WERI-Rb-1 (cell line): ENCODE measurements around the gene ENGASE.
"Not testable (repeated sequence)": the region's sequence is repeated elsewhere in the genome, so short reads cannot be mapped to it uniquely, and the experiment has no call there.

Experiments used
- DNase-seq: peaks from one replicate; pipeline ENCODE4 v3.0.0-alpha.2; 2020
- H3K27ac ChIP-seq: fragments of 250-450 bp; sonication (Bioruptor Pico); 2 replicates; pipeline ENCODE4 v1.5.1; 2020; ENCODE audit warnings: mild to moderate bottlenecking, moderate library complexity
- H3K27me3 ChIP-seq: fragments of 250-450 bp; sonication (Bioruptor Pico); 2 replicates; pipeline ENCODE4 v1.5.1; 2021; ENCODE audit warnings: mild to moderate bottlenecking, low read depth, moderate library complexity; ENCODE audit not compliant: insufficient read depth, severe bottlenecking
- H3K36me3 ChIP-seq: fragments of 250-450 bp; sonication (Bioruptor Pico); 2 replicates; pipeline ENCODE4 v1.5.1; 2020; ENCODE audit warnings: mild to moderate bottlenecking, moderate library complexity
- H3K4me3 ChIP-seq: 2 replicates; pipeline ENCODE4 v1.5.1; 2011; ENCODE audit warnings: low read depth, mild to moderate bottlenecking, control low read depth, low read length
- H3K9me3 ChIP-seq: fragments of 250-450 bp; sonication (Bioruptor Pico); 2 replicates; pipeline ENCODE4 v1.5.1; 2021; ENCODE audit warnings: mild to moderate bottlenecking, moderate library complexity; ENCODE audit not compliant: severe bottlenecking
- TF ChIP-seq, protein P1 (sequence below): IDR thresholded peaks from 2 replicates; pipeline ENCODE4 v1.5.1; 2011; ENCODE audit warnings: low read depth, mild to moderate bottlenecking, control low read depth, inconsistent platforms, low read length

Gene ENGASE

DNA sequence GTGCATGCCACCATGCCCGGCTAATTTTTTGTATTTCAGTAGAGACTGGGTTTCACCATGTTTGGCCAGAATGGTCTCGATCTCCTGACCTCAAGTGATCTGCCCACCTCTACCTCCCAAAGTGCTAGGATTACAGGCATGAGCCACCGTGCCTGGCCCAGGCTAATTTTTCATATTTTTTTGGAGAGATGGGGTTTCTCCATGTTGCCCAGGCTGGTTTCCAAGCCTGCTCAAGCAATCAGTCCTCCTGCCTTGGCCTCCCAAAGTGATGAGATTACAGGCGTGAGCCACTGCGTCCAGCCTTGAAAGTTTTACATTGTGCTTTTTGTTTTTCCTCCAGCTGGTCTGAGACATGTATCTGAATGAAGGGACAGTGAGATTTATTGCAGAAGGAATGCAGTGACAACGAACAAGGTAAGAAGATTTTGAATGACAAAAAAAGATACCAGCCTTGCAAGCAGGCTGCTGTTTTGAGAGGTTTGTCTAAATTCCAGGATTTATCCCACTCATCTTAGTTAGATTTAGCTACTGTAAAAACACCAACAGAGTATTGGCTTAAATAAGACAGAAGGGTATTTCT is 3.4 kb upstream of the ENGASE start:
- TF ChIP-seq, protein P1, sequence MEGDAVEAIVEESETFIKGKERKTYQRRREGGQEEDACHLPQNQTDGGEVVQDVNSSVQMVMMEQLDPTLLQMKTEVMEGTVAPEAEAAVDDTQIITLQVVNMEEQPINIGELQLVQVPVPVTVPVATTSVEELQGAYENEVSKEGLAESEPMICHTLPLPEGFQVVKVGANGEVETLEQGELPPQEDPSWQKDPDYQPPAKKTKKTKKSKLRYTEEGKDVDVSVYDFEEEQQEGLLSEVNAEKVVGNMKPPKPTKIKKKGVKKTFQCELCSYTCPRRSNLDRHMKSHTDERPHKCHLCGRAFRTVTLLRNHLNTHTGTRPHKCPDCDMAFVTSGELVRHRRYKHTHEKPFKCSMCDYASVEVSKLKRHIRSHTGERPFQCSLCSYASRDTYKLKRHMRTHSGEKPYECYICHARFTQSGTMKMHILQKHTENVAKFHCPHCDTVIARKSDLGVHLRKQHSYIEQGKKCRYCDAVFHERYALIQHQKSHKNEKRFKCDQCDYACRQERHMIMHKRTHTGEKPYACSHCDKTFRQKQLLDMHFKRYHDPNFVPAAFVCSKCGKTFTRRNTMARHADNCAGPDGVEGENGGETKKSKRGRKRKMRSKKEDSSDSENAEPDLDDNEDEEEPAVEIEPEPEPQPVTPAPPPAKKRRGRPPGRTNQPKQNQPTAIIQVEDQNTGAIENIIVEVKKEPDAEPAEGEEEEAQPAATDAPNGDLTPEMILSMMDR = no peak
- H3K36me3 ChIP-seq = 0 out of 2 replicates have a peak, but pooled peaks cover 4% of the 10 kb centered on the region
- no peaks in the 10 kb centered on the region for H3K9me3 ChIP-seq
- no peaks in the 10 kb centered on the region for H3K27me3 ChIP-seq
- no peak overlapping the region for H3K27ac ChIP-seq
- DNase-seq = no peak
- no peak overlapping the region for H3K4me3 ChIP-seq

DNA sequence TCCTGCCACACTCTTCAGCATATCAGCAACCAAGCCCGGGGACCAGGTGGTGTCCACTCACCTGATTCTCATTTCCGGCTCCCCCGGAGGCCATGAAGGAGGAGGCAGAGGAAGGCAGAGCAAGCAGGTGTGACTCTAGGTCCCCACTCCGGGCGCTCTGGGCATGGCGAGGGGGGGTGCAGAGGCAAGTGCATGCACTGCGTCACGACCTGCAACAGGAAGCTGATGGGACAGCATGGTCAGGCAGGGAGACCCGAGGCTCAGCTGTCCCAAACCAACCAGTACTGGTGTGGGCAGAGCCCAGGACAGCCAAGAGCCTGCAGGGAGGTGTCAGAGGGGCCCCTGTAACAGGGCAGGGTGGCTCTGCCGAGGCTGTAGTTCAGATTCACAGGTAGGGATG is 2.1 kb upstream of the ENGASE start:
- Histone ChIP-seq H3K9me3 (no peaks in the 10 kb centered on the region), H3K27me3 (no peaks in the 10 kb centered on the region), H3K27ac (no peak overlapping the region), H3K36me3 (peaks cover 14% of the 10 kb centered on the region), H3K4me3 (no peak overlapping the region)
- TF ChIP-seq, protein P1 = no peak
- DNase-seq = no peak

DNA sequence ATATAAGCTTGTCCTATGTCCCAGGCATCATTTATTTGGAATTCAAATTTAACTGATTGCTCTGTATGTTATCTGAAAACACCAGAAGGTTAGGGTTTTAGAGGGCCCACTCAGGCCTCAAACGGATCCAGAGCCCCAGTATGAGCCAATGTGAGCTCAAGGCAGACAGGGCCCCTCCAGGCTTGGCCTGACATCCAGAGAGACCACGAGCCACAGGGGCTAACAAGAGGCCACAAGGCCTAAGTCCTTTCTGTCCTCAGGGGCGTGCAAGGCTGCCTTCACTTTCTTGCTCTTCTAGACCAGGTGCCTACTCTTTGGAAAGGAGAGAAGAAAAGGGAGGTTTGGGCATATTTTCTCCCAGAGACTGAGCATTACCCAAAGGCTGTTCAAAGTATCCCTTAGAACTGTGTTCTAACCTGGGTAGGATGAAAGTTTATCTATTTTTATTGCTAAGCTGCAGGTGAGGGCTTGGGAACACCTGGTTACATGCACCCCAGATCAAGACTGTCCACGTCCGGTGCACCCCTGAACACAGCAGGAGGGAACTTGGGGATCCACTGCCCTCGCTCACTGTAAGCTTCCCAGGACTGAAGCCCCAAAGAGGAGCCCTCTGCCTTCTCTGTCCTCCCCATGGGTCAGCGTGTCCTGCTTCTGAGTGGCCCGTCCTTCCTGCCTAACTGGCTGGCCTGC is 1.5 kb upstream of the ENGASE start:
- TF ChIP-seq, protein P1 = no peak
- Histone ChIP-seq H3K36me3 (peaks cover 19% of the 10 kb centered on the region), H3K27me3 (no peaks in the 10 kb centered on the region), H3K4me3 (no peak overlapping the region), H3K9me3 (no peaks in the 10 kb centered on the region), H3K27ac (no peak overlapping the region)
- no peak for DNase-seq

DNA sequence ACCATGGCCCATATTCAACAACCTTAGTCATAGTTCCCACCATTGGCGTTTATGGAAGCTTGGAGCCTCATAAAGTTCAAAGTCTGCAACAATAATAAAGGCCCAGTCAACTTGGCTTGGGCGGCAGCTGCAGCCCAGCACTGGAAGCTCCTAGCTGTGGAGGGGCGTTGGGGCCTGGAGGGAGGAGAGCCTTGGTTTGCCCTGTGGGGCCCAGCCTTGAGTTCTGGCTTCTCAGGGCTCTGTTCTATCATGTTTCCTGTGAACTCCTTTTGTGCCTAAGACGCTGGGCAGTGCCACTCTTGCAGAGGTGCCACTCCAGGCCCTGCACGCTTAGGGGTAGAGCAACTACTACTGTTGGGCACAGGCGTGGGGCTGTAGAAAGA is 927 bp upstream of the ENGASE start:
- TF ChIP-seq, protein P1 = no peak
- DNase-seq = no peak
- Histone ChIP-seq H3K36me3 (peaks cover 24% of the 10 kb centered on the region), H3K4me3 (no peak overlapping the region), H3K9me3 (no peaks in the 10 kb centered on the region), H3K27ac (no peak overlapping the region), H3K27me3 (no peaks in the 10 kb centered on the region)

DNA sequence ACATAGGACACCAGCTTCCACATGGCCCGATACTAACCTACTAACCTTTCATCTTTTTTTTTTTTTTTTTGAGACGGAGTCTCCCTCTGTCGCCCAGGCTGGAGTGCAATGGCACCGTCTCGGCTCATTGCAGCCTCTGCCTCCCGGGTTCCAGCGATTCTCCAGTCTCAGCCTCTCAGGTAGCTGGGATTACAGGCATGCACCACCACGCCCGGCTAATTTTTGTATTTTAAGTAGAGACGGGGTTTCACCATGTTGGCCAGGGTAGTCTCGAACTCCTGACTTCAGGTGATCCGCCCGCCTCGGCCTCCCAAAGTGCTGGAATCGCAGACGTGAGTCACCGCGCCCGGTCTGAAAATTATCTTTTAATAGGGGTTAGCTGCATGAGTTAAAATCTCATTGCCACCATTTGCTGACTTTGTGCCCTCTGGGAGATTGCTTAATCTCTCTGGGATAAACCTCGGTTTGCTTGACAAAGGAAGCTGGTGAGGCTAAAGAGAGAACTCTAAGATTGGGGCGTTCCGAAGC is 439 bp upstream of the ENGASE start:
- not testable (repeated sequence) for DNase-seq, H3K9me3 ChIP-seq, H3K27me3 ChIP-seq
- H3K36me3 ChIP-seq = peaks cover 29% of the 10 kb centered on the region
- peak overlapping the region; percentile 15; the same call in 1 of the 2 replicates for H3K4me3 ChIP-seq
- peak overlapping the region; percentile 59 for H3K27ac ChIP-seq

DNA sequence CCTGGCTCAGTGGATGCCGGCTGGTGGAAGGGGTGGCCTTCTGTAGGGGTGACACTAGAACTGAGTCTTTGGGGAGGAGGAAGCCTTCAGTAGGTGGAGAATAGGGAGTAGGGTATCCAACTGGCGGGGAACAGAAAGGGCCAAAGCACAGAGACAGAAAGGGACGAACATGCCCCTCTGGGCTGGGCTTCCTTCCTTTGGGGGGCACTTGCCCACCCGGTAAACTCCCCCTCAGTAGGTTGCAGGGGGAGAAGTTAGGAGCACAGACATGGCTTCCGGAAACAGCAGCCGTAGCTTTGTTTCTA is 774 bp downstream of the ENGASE start:
- H3K27ac ChIP-seq = peak overlapping the region; percentile 78
- TF ChIP-seq, protein P1 = no peak

More for the DNA sequence above, 774 bp downstream of the ENGASE start:
- Histone ChIP-seq H3K36me3 (peaks cover 41% of the 10 kb centered on the region), H3K27me3 (no peaks in the 10 kb centered on the region), H3K4me3 (peak overlapping the region; percentile 78), H3K9me3 (no peaks in the 10 kb centered on the region)
- no peak for DNase-seq
